NCI-H345 treated with DMSO at 0.1 percent for 48 hours (cell line): ENCODE data around the gene CAMTA2.

Experiments
- DNase-seq: peaks from one replicate; lab custom pipeline; 2025; ENCODE audit not compliant: unreplicated experiment; lab: John Stamatoyannopoulos, UW

Gene CAMTA2

DNA sequence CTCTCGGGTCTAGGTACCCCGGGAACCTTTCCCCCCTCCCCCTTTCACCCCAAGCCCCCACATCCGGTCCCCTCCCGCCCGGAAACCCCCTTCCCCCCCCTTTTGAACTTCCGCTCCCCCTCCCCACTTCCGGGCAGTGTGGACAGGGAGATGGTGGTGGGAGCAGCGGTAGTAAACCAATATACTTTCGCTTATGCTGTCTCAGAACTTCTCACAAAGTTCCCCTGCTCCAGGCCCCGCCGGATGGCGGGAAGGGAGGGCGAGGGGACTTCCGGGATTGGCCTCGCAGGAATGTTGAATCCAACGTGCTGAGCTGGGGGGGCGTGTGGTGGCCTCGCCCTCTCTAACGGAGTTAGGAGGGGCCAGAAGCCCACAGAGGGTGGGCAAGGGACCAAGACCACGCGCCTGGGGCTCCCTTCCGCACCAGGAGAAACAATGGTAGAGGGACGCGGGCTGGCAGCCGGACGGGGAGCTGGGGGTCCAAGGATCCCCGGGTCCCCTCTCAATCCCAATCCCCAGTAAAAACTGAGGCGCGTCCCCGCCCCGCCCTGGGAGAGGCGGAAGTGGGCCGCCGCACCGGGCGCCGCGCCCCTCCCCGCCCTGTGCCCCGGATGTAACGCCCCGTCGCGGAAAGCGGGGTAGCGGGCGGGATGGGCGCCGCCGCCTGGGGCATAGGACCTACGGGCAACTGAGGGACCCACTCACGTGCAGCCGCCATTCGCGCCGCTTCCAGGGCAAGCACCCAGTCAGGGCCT, 39.9 kb downstream of the CAMTA2 start:
- DNase-seq: no peak

DNA sequence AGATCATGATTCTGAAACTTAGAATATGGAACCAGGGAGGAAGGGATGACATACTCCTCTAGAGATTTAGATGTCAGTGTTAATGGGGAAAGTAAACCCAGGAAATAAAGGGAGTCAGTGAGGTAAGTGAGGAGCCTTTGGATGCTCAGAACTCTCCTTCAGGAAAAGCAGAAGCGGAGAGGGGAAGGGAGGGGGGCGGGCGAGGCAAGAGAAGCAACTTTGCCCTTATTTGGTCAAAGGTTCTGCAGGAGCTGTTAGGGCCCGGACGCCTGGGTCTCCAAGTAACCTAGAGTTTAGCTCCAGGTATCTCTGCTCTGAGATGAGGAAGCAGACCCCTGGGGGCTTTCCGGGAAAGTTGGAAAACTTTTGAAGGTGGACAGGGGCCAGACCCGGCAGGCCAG, 40.5 kb downstream of the CAMTA2 start:
- no peak for DNase-seq

DNA sequence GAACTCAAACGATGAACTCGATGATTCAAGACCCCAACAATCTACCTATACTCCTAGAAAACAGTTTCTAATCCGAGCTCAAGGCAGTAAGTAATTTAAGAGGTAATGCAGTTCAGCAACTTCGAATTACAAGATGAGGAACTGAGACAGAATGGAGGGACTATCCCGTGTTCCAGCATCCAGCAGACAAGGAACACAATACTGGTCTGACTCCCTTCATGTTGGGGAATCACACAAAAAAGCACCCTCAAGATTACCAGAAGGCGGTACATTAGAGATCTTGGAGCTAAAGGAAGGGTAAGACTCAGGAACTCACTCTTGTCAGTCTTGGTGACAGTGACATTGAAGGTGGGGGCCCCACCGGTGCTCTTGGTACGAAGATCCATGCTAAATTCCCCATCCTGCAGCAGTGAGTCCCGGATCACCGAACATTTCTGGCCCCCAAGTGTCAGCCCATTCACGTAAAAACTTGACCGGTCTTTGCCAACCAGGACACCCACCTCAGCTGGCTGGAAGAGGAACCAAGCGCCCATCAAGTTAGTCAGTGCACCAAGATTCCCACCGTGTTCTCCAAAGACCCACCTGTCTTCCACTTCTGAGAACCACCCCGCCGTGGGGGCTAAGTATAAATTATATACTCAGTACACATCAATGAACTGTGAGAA, 41.0 kb downstream of the CAMTA2 start:
- no peak for DNase-seq

DNA sequence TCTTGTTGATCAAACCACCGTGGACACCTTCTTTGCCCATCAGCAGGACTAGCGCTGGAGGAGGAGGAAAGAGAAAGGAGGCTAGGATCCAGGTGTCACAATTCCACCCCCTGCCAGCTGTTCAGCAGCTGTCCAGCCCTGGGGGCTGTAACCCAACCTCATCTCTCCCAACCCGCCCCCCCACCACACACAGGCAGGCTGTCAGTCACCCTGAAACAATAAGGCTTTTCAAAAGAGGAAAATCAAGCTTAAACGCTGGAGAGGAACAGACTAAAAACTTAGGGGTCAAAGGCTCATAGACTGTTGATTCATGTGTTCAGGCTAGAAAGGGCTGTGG, 41.6 kb downstream of the CAMTA2 start:
- no peak for DNase-seq

DNA sequence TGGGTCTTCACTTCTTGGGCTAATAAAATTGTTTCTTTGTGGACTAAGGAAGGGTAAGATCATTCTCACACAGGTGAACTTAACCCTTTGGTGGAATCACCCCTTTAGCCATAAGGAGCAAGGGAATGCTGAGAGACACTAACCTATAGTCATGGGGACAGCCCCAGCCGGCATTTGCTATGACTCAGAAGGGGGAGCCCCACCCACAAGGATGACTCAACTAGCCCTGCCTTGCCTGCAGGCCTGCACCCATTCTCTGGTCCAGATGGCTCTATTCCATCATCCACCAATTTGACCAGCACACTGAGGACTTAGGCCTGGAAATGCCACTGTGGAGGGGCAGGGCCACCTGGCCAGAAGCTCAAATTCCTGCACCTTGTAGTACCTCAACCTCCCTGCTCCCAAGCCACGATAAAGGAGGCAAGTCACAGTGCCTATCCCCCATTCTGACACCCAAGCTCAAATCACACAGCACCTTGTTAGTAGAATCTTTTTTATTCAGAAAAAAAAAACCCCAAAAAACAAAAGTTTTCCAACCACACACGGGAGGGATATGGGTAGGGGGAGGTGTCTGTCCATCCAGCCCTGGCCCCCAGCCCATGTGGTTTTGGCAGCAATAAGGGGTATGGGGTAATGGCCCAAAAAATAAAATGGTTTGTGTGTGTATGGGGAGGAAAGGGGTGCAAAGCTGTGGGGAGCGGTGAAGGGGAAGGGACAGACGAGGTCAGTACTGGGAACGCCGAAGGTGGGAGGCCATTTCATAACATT, 42.1 kb downstream of the CAMTA2 start:
- DNase-seq: no peak

DNA sequence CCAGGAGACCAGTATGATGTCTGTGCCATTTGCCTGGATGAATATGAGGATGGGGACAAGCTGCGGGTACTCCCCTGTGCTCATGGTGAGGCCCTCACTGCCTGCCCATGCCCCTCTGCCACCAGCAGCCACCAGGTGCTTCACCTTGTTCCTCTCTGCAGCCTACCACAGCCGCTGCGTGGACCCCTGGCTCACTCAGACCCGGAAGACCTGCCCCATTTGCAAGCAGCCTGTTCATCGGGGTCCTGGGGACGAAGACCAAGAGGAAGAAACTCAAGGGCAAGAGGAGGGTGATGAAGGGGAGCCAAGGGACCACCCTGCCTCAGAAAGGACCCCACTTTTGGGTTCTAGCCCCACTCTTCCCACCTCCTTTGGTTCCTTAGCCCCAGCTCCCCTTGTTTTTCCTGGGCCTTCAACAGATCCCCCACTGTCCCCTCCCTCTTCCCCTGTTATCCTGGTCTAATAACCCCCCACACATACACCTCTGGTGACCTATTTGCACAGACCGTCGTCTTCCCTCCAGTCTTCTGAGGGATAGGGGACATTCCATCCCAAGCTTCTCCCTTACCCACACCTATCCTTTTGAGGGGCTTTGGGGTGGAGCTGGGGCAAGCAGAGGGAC, 42.8 kb downstream of the CAMTA2 start:
- DNase-seq: no peak

DNA sequence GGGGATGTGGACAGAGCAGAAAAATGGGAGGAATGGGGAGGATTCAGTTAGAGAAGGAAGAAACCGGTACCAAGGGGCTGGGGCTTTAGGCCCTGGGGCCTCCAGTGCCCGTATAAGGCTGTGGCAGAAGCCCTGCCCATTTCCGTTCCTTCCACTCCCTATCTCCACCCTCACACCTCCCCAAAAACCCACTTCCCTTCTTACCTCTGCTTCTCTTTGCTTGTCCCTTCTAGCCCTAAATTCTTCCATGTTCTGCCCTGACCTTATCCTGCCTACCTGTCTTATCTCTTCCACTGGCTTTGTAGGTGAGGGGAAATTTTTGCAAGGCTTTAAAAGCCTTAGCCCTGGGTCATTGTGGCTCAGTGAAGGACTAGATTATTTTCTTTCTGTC, 43.3 kb downstream of the CAMTA2 start:
- no peak for DNase-seq

DNA sequence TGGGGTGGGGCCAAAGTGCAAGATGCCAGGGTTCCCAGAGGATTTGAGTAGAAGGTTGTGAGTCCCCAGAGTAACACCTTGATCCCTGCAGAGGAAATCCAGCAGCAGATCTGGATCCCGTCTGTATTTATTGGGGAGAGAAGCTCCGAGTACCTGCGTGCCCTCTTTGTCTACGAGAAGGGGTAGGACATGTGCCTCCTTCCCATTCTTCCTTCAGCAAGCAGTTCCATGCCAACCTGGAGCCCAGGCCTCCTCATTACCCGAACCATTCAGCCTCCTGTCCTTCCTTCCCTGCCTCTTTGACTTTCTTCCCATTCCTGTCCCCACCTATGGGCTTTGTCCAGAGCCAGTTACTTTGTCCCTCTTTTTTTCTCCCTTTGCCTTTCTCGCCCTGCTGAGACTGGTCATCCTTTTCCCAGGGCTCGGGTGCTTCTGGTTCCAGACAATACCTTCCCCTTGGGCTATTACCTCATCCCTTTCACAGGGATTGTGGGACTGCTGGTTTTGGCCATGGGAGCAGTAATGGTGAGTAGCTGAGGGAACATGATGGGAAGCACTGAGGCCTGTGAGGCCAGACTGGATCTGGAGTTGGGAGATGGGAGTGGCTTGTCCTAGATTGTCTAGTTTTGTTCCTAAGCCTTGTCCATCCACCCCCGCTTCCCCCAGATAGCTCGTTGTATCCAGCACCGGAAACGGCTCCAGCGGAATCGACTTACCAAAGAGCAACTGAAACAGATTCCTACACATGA, 44.5 kb downstream of the CAMTA2 start:
- no peak for DNase-seq

DNA sequence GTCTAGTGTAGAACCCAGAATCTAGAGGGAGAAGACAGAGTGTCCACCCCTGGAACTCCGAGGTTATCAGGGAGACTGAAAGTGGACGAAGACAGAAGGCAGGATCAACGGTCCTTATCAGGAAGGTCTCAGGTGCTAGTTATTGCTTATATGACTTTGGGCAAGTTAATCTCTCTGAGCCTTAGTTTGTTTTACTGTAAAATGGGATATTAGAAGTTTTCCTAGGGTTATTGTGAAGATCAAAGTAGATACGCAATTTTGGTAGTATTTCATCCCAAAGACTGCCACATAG, 46.2 kb downstream of the CAMTA2 start:
- DNase-seq: no peak

DNA sequence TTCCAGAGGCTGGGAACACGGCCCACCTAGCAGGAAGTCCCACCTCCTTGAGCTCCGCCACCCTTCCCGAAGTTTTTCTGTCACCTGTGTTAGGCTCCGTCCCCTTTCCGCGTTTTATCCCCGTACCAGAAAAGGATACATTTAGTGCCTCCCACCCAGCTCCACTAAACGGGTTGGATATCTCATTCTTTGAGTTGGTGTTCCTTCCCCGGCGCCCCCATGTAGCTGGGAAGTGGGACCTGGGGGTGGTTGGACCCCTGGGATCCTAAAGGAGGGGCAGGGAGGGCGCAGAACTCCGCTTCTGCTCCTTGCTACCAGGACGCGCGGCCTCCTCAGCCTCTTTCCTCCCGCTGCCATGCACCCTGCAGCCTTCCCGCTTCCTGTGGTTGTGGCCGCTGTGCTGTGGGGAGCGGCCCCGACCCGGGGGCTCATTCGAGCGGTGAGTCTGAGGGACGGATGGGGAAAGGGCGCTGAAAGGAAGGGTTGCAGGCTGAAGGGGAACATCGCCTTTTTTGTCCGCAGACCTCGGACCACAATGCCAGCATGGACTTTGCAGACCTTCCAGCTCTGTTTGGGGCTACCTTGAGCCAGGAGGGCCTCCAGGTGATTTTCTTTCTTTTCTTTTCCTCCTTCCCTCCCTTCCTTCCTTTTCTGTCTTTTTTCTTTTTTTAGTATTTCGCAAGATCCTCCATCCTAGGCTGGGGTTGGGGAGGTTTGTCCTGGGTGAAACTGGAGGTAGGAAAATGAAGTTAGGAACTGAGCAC, 46.7 kb downstream of the CAMTA2 start:
- DNase-seq: peak; percentile 81

DNA sequence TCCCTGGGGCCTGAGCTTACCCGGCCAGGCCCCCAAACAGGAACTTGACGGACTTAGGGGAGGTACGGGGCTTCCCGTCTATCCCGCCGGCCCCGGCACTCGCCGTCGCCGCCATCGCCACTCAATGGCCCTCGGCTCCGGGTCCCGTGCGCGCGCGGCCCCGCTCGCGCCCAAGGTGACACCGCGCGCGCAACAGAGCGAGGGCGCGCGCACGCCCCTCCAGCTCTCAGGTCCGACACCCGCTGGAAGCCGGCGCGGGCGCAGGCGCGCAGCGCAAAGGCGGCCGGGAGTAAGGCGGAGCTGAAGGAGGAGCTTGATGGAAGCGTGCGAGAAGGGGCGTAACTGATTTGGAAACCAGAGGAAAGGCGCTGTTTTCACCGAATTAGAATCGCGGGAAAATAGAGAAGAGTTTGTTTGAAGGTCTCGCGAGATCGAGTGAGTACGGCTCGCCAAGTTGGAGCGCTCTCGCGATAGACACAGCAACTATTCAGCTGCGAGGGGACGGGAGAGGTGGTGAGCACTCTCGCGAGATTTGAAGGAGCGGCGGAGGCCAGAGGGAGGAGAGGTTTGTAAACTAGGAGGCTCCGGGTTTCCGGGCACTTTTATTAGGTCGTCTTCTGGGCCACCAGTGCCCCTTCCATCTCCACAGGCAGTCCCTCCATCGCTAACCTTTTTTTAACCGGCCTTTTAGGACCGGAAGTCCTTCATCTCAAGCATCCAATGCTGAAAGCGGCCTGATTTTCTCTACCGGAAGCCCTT, 47.5 kb downstream of the CAMTA2 start, which contains the start of the genes RNF167 and SLC25A11:
Gene RNF167 (plus strand): TSS at position 473 of the 759 bp plus-strand sequence. CDS start 642 bp downstream, outside the sequence.
Gene SLC25A11 (minus strand): TSS at position 251 of the 759 bp plus-strand sequence. CDS start 136 bp downstream, at position 115.
- DNase-seq: peak; percentile 94

DNA sequence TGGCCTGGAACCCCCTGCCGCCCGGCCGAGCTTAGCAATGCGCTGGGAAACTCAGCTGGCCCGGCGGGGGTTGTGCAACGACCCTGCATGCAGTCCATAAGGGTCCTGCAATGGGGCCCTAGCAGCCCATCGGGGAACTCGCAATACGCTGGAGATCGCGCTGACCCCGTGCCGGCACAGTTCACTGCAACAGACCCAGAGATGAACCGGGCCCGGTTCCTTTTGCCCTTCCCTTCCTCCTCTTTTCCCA, 48.0 kb downstream of the CAMTA2 start:
- no peak for DNase-seq

DNA sequence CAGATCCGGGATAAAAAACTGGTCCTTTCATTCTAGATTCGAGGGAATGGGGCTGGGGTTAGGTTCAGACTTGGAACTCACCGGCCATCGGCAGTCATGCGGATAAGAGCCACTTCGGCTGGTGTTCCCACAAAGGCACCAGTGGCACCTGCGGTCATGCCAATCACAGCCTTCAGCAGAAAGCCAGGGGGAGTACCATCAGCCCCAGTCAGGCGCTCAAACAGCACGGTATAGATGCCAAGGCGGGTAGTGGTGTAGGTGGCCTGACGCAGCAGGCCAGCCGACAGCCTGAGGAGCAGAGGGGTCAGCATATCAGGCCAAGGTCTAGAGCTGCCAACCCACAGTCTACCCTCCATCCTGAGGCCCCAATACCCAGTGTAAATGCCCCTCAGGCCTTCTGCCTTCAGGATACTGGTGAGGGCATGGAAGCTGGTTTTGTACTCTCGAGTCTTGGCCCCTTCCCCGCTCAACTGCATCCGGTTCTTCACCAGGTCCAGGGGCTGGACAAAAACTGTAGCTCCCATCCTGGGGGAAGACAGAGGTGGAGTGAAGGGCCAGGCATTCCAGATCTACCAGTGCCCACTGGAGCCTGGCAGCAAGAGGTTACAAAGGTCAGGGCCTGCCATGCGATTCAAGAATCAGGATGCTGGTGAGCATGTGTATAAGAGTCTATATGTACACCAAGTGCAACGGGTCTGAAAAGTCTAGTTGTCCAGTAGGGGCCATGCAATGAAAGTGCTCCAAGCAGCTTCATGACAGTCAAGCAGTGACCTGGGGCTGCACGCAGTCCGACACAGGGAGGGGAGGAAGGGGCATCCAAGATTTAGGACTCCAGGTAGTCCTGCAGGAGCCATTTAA, 48.6 kb downstream of the CAMTA2 start:
- no peak for DNase-seq

DNA sequence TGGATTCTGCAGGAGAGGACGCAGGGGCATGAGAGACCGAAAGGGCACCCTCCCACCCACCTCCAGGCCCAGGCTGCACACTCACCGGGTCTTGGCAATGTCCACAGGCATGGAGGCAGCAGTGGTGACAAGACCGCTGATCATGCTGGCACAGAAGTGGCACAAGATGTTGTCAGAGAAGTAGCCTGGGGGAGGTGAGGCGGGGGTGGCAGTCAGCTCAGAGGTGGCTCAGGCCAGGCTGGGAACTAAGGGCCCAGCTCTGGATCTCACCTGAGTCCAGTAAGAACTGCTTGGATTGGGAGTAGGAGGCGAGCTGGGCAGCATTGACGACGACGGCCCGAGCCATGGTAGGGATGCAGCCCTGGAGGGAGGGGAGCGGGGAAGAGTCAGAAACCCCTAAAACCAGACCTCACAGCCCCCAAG, 49.4 kb downstream of the CAMTA2 start:
- DNase-seq: no peak

DNA sequence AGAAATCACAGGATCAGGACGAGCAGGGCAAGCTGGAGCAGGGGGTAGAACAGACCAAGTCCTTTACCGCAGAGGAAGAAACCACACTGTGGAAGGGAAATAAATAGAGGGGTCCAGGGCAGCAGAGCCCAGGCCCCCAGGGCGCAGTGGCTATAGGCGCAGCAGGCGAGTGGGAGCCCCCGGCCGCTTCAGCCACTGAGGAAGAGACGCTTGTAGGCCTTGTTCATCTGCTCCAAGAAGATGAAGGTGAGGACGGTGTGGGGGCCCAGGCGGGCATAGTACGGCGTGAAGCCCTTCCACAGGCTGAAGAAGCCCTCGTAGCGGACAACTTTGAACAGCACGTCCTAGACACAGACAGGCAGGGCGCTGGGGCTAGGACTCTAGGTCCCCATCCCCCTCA, 49.9 kb downstream of the CAMTA2 start:
- DNase-seq: no peak

DNA sequence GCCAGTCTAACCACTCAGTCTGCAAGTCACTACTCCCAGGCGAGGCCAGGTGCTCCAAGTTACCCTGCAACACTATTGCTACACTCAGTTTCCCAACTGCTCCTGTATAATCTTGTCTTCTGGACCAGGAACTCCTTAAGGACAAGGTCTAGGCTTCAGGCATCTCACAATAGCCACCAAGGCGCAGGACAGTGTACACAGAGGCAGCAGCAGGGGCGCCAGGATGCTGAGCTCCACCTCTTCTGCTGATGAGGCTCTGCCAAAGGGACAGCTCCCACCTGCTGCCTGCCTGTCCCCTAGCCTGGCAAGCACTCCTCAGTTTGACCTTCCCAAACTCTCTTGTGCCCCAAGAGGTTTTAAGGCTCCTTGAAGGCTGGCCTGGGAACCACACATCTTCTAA, 51.0 kb downstream of the CAMTA2 start:
- DNase-seq: no peak

DNA sequence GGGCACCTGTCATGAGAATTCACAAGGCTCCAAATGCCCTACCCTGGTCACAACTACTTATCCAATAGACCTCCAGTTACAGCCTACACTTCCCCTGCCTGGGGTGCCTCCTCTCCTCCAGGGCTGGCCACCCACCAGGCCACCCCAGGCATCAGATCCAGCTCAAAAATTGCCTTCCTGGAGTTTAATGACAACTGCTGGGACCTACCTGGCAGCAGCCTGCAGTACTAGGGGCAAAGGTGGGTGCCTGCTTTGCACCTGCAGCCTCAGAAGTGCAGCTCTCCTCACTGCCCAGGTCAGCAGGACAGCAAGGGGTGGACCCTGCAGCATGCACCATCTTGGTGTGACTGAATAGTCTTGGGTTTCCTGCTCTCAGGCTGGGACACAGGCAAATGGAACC, 51.8 kb downstream of the CAMTA2 start:
- no peak for DNase-seq

DNA sequence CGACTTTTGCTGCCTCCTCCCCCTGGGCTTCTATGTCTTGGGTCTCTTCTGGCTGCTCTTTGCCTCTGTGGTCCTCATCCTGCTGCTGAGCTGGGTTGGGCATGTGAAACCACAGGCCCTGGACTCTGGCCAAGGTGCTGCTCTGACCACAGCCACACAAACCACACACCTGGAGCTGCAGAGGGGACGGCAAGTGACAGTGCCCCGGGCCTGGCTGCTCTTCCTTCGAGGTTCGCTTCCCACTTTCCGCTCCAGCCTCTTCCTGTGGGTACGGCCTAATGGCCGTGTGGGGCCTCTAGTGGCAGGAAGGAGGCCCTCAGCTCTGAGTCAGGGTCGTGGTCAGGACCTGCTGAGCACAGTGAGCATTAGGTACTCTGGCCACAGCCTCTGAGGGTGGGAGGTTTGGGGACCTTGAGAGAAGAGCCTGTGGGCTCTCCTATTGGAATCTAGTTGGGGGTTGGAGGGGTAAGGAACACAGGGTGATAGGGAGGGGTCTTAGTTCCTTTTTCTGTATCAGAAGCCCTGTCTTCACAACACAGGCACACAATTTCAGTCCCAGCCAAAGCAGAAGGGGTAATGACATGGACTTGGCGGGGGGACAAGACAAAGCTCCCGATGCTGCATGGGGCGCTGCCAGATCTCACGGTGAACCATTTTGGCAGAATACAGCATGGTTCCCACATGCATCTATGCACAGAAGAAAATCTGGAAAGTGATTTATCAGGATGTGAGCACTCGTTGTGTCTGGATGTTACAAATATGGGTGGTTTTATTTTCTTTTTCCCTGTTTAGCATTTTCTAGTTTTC, 53.1 kb downstream of the CAMTA2 start:
- DNase-seq: no peak
